ENCODE data around the gene GALNT3.

The GALNT3 gene

DNA sequence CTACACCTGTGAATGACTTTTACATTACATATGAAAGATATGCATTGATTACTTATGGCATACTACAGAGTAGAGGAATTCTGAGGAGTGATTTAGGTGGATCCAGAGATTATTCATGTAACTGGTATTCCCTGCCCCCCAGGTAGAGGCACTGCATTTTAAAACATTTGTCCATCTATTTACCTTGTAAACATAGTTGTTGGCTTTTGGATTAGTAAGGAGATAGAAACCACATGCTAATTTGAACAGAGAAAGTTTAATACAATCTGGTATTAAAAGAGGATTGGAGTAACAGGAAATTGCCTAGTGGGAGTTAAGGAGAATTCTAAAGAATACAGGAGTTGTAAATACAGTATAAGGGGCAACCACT, 15.9 kb downstream of the GALNT3 start:
- DNase-seq (ENCODE audit: low read depth, low spot score): no peak
- in situ Hi-C loops (cut with HindIII; ENCODE audit: low sequenced_read_pairs): no loop called here
- no peak overlapping the region for H3K4me3 ChIP-seq (ENCODE audit: low read depth, low read length)
- TF ChIP-seq CTCF (IDR thresholded peaks at IDR 0.05; ENCODE audit: low read depth, low read length): no peak

GRCh38 chr2:165777522-165778186, 16.4 kb downstream of the GALNT3 start:
- no peak for TF ChIP-seq CTCF (IDR thresholded peaks at IDR 0.05; ENCODE audit: low read depth, low read length)
- H3K4me3 ChIP-seq (ENCODE audit: low read depth, low read length): no peak overlapping the region
- DNase-seq (ENCODE audit: low read depth, low spot score): no peak
- in situ Hi-C loops (cut with HindIII; ENCODE audit: low sequenced_read_pairs): no loop called here

- in situ Hi-C loops (cut with HindIII; ENCODE audit: low sequenced_read_pairs): no loop called here
- no peak for TF ChIP-seq CTCF (IDR thresholded peaks at IDR 0.05; ENCODE audit: low read depth, low read length)
- DNase-seq (ENCODE audit: low read depth, low spot score): no peak
- H3K4me3 ChIP-seq (ENCODE audit: low read depth, low read length): no peak overlapping the region
Measured at GRCh38 chr2:165776796-165777195, 17.3 kb downstream of the GALNT3 start.

DNA sequence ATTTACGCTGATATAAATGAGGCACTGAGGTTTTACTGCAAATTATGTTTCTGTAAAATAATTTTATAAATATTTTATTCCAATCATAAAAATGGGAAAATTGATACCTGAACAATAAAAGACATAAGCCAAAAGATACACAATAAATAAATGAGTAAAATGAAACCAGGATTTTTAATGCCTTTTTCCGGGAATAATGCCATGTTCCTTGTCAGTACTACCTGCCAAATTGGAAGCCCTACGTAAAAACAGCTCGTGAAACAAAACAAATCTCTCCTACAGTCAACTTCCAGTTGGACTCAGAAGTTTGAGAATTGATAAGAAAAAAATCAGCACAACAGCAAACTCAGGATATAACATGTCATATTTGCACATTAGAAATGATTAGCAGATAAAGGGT, 18.0 kb downstream of the GALNT3 start:
- no peak for TF ChIP-seq CTCF (IDR thresholded peaks at IDR 0.05; ENCODE audit: low read depth, low read length)
- in situ Hi-C loops (cut with HindIII; ENCODE audit: low sequenced_read_pairs): no loop called here
- no peak overlapping the region for H3K4me3 ChIP-seq (ENCODE audit: low read depth, low read length)
- DNase-seq (ENCODE audit: low read depth, low spot score): no peak

DNA sequence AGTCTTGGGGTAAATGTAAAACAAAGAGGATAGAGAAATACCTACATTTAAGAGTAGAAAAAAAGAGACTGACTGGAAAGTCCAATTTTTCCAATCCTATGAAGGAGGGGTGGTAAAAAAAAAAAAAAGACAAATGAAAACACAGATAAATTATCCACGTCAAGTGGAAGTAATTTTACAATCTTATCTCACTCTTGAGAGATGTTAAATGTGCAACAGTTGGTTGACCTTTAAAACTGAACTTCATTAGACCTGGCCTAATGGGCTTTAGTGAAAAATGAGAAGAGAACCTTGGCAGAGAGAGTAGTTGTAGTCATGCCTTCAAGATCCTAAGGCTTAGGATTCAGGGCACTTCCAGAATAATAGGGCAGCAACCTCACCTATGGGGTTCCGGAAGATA, 20.4 kb downstream of the GALNT3 start:
- no peak for TF ChIP-seq CTCF (IDR thresholded peaks at IDR 0.05; ENCODE audit: low read depth, low read length)
- DNase-seq (ENCODE audit: low read depth, low spot score): no peak
- H3K4me3 ChIP-seq (ENCODE audit: low read depth, low read length): no peak overlapping the region
- in situ Hi-C loops (cut with HindIII; ENCODE audit: low sequenced_read_pairs): no loop called here

DNA sequence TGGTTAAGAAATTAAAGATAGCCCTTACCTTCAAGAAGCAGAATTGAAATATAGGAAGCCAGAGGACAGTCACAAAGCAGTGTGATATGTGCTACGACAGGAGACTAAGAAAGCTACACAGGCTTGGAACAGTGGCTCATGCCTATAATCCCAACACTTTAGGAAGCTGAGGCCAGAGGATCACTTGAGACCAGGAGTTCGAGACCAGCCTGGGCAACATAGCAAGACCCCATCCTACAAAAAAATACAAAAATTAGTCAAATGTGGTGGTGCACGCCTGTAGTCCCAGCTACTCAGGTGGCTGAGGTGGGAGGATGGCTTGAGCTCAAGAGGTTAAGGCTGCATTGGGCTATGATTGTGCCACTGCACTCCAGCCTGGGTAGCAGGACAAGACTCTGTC, 21.9 kb downstream of the GALNT3 start:
- no peak overlapping the region for H3K4me3 ChIP-seq (ENCODE audit: low read depth, low read length)
- DNase-seq (ENCODE audit: low read depth, low spot score): no peak
- in situ Hi-C loops (cut with HindIII; ENCODE audit: low sequenced_read_pairs): no loop called here
- TF ChIP-seq CTCF (IDR thresholded peaks at IDR 0.05; ENCODE audit: low read depth, low read length): no peak
